Prostate gland (tissue), 2 donors: ENCODE results near the gene STAT5A.
"Not testable (repeated sequence)": the region's sequence is repeated elsewhere in the genome, so short reads cannot be mapped to it uniquely, and the experiment has no call there.

Experiments used
- CTCF ChIP-seq, 4 experiments: fragments of 200-600 bp in 2 of 4; fragments of 450-650 bp in 2 of 4; sonication (generic) in 2 of 4; IDR thresholded peaks; 1 replicate in 3 of 4; 2 replicates in 1 of 4; pipeline ENCODE4 v1.5.1; 2016 to 2019; ENCODE audit warnings: antibody characterized with exemption in 4 of 4, mild to moderate bottlenecking in 2 of 4, moderate library complexity in 2 of 4
- POLR2AphosphoS5 ChIP-seq: sonication (generic); formaldehyde crosslinking; IDR thresholded peaks from one replicate; pipeline ENCODE4 v1.6.1; 2017; ENCODE audit warnings: antibody characterized with exemption

GRCh38 chr17:42317967-42318366, 29.7 kb downstream of the STAT5A start:
- not testable (repeated sequence) for TF ChIP-seq CTCF (IDR thresholded peaks at IDR 0.05); POLR2AphosphoS5
